Activated CD4-positive, alpha-beta T cell treated with anti-CD3 and anti-CD28 coated beads, Interleukin-2, amount 50 U/mL, for 48 hours (primary cell): Measurements from ENCODE around the gene ARFGEF2.

Source experiments
- DNase-seq, 2 experiments: peaks; one replicate each; pipeline ENCODE4 v3.0.0-alpha.2; 2020

The ARFGEF2 gene

GRCh38 chr20:48899881-48900280 lies 21.6 kb upstream of the ARFGEF2 start:
- DNase-seq: no peak

- DNase-seq: no peak
Measured at GRCh38 chr20:48901326-48901725, 20.2 kb upstream of the ARFGEF2 start.

GRCh38 chr20:48903705-48904104 lies 17.8 kb upstream of the ARFGEF2 start:
- no peak for DNase-seq

- peak; percentile 75 to 80 for DNase-seq
Measured at GRCh38 chr20:48904566-48905296, 16.8 kb upstream of the ARFGEF2 start.

GRCh38 chr20:48905297-48905647 lies 16.2 kb upstream of the ARFGEF2 start:
- DNase-seq: no peak

GRCh38 chr20:48906221-48906877 lies 15.2 kb upstream of the ARFGEF2 start:
- DNase-seq: no peak

- no peak for DNase-seq
Measured at GRCh38 chr20:48908656-48909319, 12.7 kb upstream of the ARFGEF2 start.

- DNase-seq: no peak
Measured at GRCh38 chr20:48909910-48910309, 11.6 kb upstream of the ARFGEF2 start.

- no peak for DNase-seq
Measured at GRCh38 chr20:48910347-48910781, 11.1 kb upstream of the ARFGEF2 start.

- DNase-seq: no peak
Measured at GRCh38 chr20:48912065-48912464, 9.4 kb upstream of the ARFGEF2 start.

- DNase-seq: no peak
Measured at GRCh38 chr20:48916699-48917098, 4.8 kb upstream of the ARFGEF2 start.

- DNase-seq: no peak
Measured at GRCh38 chr20:48919336-48919881, 2.1 kb upstream of the ARFGEF2 start.

GRCh38 chr20:48919882-48920526 lies 1.5 kb upstream of the ARFGEF2 start:
- DNase-seq: no peak

GRCh38 chr20:48920527-48921167 lies 864 bp upstream of the ARFGEF2 start:
- DNase-seq: no peak

- no peak for DNase-seq
Measured at GRCh38 chr20:48921883-48922820, 641 bp downstream of the ARFGEF2 start.

- DNase-seq: no peak
Measured at GRCh38 chr20:48923149-48923718, 1.7 kb downstream of the ARFGEF2 start.

GRCh38 chr20:48924756-48925109 lies 3.2 kb downstream of the ARFGEF2 start:
- no peak for DNase-seq

- DNase-seq: no peak
Measured at GRCh38 chr20:48926267-48926666, 4.8 kb downstream of the ARFGEF2 start.

GRCh38 chr20:48926821-48927220 lies 5.3 kb downstream of the ARFGEF2 start:
- DNase-seq: no peak

GRCh38 chr20:48928832-48929725 lies 7.6 kb downstream of the ARFGEF2 start:
- no peak for DNase-seq
